GM19025 (cell line): Measurements from ENCODE around the gene ZNF527.
"Not testable (repeated sequence)": the region's sequence is repeated elsewhere in the genome, so short reads cannot be mapped to it uniquely, and the experiment has no call there.

Source experiments
- ATAC-seq: cut with Tn5 transposase; IDR thresholded peaks from one replicate; pipeline ENCODE4 v1.9.1; 2021; ENCODE audit warnings: mild to moderate bottlenecking, low read depth, moderate library complexity; ENCODE audit not compliant: unreplicated experiment

The ZNF527 gene

GRCh38 chr19:37370880-37371661, at the start of gene ZNF527:
Gene ZNF527, plus strand, starts transcription at chr19:37371099. Its CDS starts 3,100 bp downstream, at chr19:37374199.
- ATAC-seq, result peak; percentile 97

- ATAC-seq, result no peak
Observed at GRCh38 chr19:37329686-37330085, 41.2 kb upstream of the ZNF527 start.

GRCh38 chr19:37332839-37333238, 38.1 kb upstream of the ZNF527 start:
- no peak for ATAC-seq

- ATAC-seq, result no peak
Observed at GRCh38 chr19:37333457-37333856, 37.4 kb upstream of the ZNF527 start.

GRCh38 chr19:37334179-37335071, 36.5 kb upstream of the ZNF527 start:
- peak; percentile 99 for ATAC-seq

GRCh38 chr19:37342753-37343152, 28.1 kb upstream of the ZNF527 start:
- ATAC-seq, result no peak

- no peak for ATAC-seq
Observed at GRCh38 chr19:37346091-37346490, 24.8 kb upstream of the ZNF527 start.

- no peak for ATAC-seq
Observed at GRCh38 chr19:37348060-37348459, 22.8 kb upstream of the ZNF527 start.

GRCh38 chr19:37353968-37354367, 16.9 kb upstream of the ZNF527 start:
- ATAC-seq, result no peak

GRCh38 chr19:37355901-37356300, 15.0 kb upstream of the ZNF527 start:
- ATAC-seq, result no peak

GRCh38 chr19:37361994-37362393, 8.9 kb upstream of the ZNF527 start:
- ATAC-seq, result no peak

GRCh38 chr19:37362733-37363132, 8.2 kb upstream of the ZNF527 start:
- no peak for ATAC-seq

- ATAC-seq, result peak; percentile 23
Observed at GRCh38 chr19:37370386-37370879, 466 bp upstream of the ZNF527 start.

GRCh38 chr19:37389234-37389633, 18.3 kb downstream of the ZNF527 start:
- ATAC-seq, result no peak

GRCh38 chr19:37391399-37391798, 20.5 kb downstream of the ZNF527 start:
- not testable (repeated sequence) for ATAC-seq

- ATAC-seq, result no peak
Observed at GRCh38 chr19:37401078-37401477, 30.2 kb downstream of the ZNF527 start.

GRCh38 chr19:37403403-37403802, 32.5 kb downstream of the ZNF527 start:
- ATAC-seq, result no peak

- ATAC-seq, result not testable (repeated sequence)
Observed at GRCh38 chr19:37406140-37406846, 35.4 kb downstream of the ZNF527 start.

GRCh38 chr19:37412700-37413099, 41.8 kb downstream of the ZNF527 start:
- no peak for ATAC-seq

- ATAC-seq, result no peak
Observed at GRCh38 chr19:37413313-37414084, 42.6 kb downstream of the ZNF527 start.
